HG03442 (cell line): ENCODE measurements around the gene ARL10.

Experiments used
- ATAC-seq: cut with Tn5 transposase; IDR thresholded peaks from one replicate; pipeline ENCODE4 v1.9.1; 2021; ENCODE audit warnings: mild to moderate bottlenecking, moderate library complexity; ENCODE audit not compliant: unreplicated experiment

ARL10 gene

GRCh38 chr5:176365351-176366231, at the start of gene ARL10:
Gene ARL10, plus strand, starts transcription at chr5:176365487. Its CDS starts 77 bp downstream, at chr5:176365564.
- peak; percentile 26 for ATAC-seq

DNA sequence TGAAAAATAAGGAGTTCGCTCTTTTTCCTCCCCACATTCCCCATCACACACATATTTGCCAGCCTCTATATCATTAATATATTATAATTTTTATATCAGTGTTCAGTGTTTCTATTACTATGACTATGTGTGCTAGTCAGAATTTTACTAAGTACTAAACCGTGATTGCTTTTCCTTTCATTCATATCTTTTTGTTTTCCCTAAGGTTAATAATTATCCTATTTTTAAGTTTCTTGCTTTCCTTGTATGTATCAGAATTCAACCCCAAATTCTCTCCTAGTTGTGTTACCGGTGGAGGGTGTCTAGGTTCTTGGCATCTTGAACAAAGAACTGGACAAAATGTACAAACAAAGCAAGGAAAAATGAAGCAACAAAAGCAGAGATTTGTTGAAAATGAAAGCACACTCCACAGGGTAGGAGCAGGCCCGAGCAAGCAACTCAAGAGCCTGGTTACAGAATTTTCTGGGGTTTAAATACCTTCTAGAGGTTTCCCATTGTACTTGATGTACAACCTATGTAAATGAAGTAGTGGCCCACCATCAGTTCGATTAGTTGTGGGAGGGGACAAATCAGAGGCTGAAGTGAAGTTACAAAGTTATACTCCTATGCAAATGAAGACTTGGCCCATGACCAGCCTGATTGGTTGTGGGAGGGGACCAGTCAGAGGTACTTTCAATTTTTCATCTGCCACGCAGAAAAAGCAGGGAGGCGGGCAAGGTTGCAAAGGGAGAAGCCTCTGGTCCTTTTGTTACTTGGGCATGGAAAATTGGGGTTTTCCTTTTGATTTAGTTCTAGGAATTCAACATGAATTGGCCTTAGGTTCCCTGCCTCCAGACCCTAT, 47.5 kb upstream of the ARL10 start:
- no peak for ATAC-seq

DNA sequence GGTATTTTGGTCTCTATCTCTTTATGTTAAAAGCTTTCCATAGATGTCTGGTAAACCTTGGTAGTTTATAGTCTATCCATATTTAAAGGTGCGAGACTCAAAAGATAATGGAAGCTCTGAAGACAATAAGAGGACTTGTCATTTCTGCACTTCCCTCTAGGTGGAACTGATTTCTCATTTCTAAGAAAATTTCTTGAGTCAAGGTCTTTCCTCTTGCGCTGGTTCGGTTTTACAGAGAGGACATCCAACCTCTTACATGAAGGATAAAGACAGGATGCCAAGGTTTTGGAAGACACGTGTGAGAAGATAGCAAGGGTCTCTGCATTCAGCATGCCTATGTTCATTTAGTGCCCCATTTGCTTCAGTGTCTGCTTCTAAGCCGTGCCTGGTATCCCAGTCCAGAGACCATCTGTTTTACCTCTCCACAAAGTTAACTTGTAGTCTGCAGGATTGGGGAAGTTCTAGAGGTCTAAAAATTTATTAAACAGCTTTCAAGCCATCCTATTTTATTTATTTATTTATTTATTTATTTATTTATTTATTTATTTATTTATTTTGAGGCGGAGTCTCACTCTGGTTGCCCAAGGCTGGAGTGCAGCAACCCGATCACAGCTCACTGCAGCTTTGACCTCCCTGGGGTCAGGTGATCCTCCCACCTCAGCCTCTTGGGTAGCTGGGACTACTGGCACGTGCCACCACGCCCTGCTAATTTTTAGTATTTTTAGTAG, 45.3 kb upstream of the ARL10 start:
- ATAC-seq = no peak

DNA sequence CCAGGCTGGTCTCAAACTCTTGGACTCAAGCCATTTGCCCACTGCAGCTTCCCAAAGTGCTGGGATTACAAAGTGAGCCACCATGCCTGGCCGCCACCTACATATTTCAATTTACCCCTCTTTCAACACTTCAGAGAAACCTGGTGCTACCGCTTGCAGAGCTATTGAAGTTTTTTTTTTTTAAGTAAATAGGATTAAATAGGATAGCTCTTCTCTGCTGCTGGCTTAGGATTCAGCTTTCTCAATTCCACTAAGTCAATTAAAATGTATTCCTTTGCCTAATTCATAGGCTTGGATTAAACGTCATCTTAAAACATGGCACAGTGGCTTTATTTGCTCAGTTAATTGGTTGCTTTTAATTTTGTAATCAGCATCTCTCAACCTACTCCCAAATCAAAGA, 44.7 kb upstream of the ARL10 start:
- ATAC-seq = no peak

GRCh38 chr5:176334031-176334770, 31.1 kb upstream of the ARL10 start:
- no peak for ATAC-seq

DNA sequence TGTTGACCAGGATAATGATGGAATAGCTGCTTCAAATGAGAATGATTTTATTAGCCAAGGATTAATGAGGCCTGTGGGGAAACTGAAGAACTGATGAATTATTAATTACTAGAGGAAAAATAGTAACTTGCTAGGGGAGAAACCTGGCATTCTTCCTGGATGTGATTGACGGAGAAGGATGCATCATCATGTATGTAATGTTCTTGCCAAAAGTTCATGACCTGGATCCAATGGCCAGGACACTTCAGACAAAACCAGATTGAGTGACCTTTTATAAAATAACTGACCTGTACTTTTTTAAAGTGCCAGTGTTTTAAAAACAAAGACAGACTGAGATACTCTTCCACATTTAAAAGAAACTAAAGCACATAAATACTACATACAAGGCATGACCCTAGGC, 27.4 kb upstream of the ARL10 start:
- no peak for ATAC-seq

- ATAC-seq = no peak
Measured at GRCh38 chr5:176339304-176339703, 26.0 kb upstream of the ARL10 start.

- ATAC-seq = no peak
Measured at GRCh38 chr5:176341325-176342157, 23.7 kb upstream of the ARL10 start.

DNA sequence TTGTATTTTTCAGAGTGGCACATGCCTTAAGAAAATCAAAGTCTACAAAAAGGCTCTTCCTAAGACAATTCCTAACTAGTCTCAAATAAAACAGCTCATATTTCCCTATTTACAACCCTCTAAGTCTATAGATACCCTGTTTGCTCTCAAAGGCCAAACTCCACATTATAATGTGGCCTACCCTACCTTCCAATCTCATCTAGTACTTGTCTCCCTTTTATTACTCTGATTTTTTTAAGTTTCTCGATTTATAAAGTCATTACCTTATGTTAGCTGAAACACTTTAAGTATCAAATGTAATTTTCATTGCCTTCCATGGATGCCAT, 23.2 kb upstream of the ARL10 start:
- ATAC-seq = no peak

GRCh38 chr5:176342766-176343458, 22.4 kb upstream of the ARL10 start:
- no peak for ATAC-seq

DNA sequence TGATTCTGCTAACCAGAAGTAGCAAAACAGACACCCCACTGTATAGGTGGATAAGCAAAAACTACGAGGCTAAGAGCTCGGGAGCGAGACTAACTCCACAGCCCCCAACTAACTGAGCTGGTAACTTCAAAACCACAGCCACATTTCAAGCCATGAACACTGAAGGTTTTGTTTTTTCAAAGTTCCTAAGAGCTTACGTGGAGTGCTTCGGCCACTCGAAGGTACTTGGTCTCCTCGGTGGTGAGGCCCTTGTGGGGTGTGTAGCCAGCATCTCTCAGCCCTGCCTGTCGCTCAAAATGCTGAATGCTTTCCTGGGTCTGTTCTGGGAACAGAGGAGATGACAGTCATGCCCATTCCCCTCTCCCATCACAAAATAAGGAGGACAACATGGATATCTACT, 14.9 kb upstream of the ARL10 start:
- ATAC-seq = no peak

GRCh38 chr5:176352116-176352878, 13.0 kb upstream of the ARL10 start:
- no peak for ATAC-seq

DNA sequence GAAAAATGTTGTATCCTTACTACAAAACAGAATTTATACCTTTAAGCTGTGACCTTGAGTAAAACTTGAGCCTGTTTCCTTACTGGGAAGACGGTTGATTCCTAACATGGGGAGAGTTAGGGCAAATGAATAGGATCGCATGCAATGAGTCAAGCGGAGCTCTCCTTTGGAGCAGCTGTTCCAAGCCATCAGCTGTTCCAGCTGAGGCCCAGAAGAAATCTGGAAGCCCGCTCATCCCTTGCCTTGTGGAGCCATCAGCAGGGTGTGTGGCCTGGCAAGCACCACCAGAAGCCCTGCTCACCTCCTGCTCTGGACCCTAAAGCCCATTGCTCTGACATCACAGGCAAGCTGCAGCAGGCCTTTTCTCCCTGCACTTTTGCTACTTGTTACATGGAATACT, 11.8 kb upstream of the ARL10 start:
- no peak for ATAC-seq

GRCh38 chr5:176355400-176356178, 9.7 kb upstream of the ARL10 start:
- ATAC-seq = no peak

DNA sequence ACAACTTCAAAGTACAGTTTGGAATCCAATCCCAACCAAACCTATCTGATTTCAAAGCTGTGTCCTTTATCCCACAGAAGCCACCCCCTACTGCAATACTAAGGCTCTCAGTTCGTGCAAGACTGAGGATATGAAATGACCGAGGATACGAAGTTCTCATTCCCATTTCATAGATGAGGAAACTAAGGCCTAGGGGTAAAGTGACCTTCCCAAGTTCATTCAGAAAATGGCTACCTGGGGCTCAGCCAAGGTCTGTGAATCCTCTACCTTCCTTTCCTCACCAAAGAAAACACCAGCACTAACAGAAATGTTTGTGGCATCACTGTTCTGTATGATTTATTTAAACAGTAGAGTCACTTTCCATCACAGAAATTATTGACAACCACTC, 9.1 kb upstream of the ARL10 start:
- ATAC-seq = no peak

GRCh38 chr5:176359658-176360057, 5.6 kb upstream of the ARL10 start:
- ATAC-seq = no peak

- no peak for ATAC-seq
Measured at GRCh38 chr5:176360894-176361436, 4.3 kb upstream of the ARL10 start.
